RWPE1 (cell line): ENCODE data around the gene VPS54.
A peak's percentile ranks its signal among the peaks of the same experiment; 100 is the strongest.

Experiments used
- CTCF ChIA-PET: fragments of 350-600 bp; sonication (Branson Sonifier 250); formaldehyde crosslinking; extraction: SDS; loops from one replicate; lab custom pipeline; 2021; lab: Yijun Ruan, JAX
- POLR2A ChIA-PET: fragments of 400-600 bp; formaldehyde crosslinking; extraction: SDS; loops from one replicate; lab custom pipeline; 2020; ENCODE audit warnings: antibody characterized with exemption; ENCODE audit not compliant: low non-redundant PET; lab: Yijun Ruan, JAX
- DNase-seq: peaks from one replicate; pipeline ENCODE4 v3.0.0; 2012; ENCODE audit warnings: low spot score
- H3K27ac ChIP-seq: fragments of 450-650 bp; 2 replicates; pipeline ENCODE4 v1.5.1; 2017
- CTCF ChIP-seq: fragments of 450-650 bp; conservative IDR thresholded peaks from 2 replicates; pipeline ENCODE4 v1.5.1; 2017; ENCODE audit warnings: low read depth, mild to moderate bottlenecking

VPS54 gene

GRCh38 chr2:63843093-63843492 lies 176.1 kb downstream of the VPS54 start:
- POLR2A ChIA-PET = interaction anchor here (0.6 kb wide), 1 partner anchor 143 kb away, joined by 5 read pairs; no protein-coding TSS in a partner anchor
- CTCF ChIA-PET = no interaction called here
- H3K27ac ChIP-seq = no peak overlapping the region

GRCh38 chr2:63842149-63843061 lies 176.8 kb downstream of the VPS54 start:
- TF ChIP-seq CTCF = no peak
- ChIA-PET POLR2A (interaction anchor here (0.6 to 0.7 kb wide), 2 partner anchors 142 to 152 kb away, joined by 5 to 8 read pairs; no protein-coding TSS in a partner anchor), CTCF (interaction anchor here (0.6 kb wide), 1 partner anchor 152 kb away, joined by 3 read pairs; no protein-coding TSS in a partner anchor)
- peak overlapping the region; percentile 98 for H3K27ac ChIP-seq
- DNase-seq = peak; percentile 31

More at GRCh38 chr2:63843093-63843492, 176.1 kb downstream of the VPS54 start:
- no peak for DNase-seq
- TF ChIP-seq CTCF = no peak
